HepG2 (cell line): Measurements from ENCODE around the gene AGER. TPM values are rescaled to one million over a fixed set of nuclear protein-coding genes. Genes with fewer than 3 reads are reported as not detected.

Experiments used
- ADNP ChIP-seq: sonication (generic); formaldehyde crosslinking; IDR thresholded peaks from 2 replicates; pipeline ENCODE4 v1.4.0; 2020; ENCODE audit warnings: missing genetic modification reagents
- HMG20B ChIP-seq: conservative IDR thresholded peaks from 2 replicates; pipeline ENCODE4 v1.6.1; 2016; ENCODE audit warnings: missing genetic modification reagents, missing compliant biosample characterization
- XBP1 ChIP-seq: sonication (generic); formaldehyde crosslinking; IDR thresholded peaks from 2 replicates; pipeline ENCODE4 v1.5.0; 2020; ENCODE audit warnings: missing genetic modification reagents
- XRCC5 ChIP-seq: fragments of 200-400 bp; formaldehyde crosslinking; optimal IDR thresholded peaks from 2 replicates; pipeline ENCODE3; 2017; ENCODE audit warnings: mild to moderate bottlenecking, low read length
- ZBTB20 ChIP-seq: sonication (generic); formaldehyde crosslinking; IDR thresholded peaks from 2 replicates; pipeline ENCODE4 v1.8.1; 2023; ENCODE audit warnings: missing genetic modification reagents, low read depth, mild to moderate bottlenecking, borderline replicate concordance
- ZKSCAN8 ChIP-seq: IDR thresholded peaks from 2 replicates; pipeline ENCODE4 v1.6.1; 2016; ENCODE audit warnings: borderline replicate concordance, missing genetic modification reagents, missing compliant biosample characterization
- ZNF235 ChIP-seq: sonication (generic); formaldehyde crosslinking; IDR thresholded peaks from 2 replicates; pipeline ENCODE4 v1.8.1; 2023; ENCODE audit warnings: mild to moderate bottlenecking, missing genetic modification reagents, borderline replicate concordance
- ZNF354B ChIP-seq: sonication (generic); formaldehyde crosslinking; IDR thresholded peaks from 2 replicates; pipeline ENCODE4 v1.8.0; 2022; ENCODE audit warnings: mild to moderate bottlenecking, missing genetic modification reagents
- ZNF44 ChIP-seq: sonication (generic); formaldehyde crosslinking; IDR thresholded peaks from 2 replicates; pipeline ENCODE4 v1.5.1; 2020; ENCODE audit warnings: mild to moderate bottlenecking, missing genetic modification reagents
- ZNF570 ChIP-seq: sonication (generic); formaldehyde crosslinking; IDR thresholded peaks from 2 replicates; pipeline ENCODE4 v1.4.0; 2020; ENCODE audit warnings: mild to moderate bottlenecking, missing genetic modification reagents, borderline replicate concordance
- ZNF766 ChIP-seq: sonication (generic); formaldehyde crosslinking; IDR thresholded peaks from 2 replicates; pipeline ENCODE4 v1.5.0; 2020; ENCODE audit warnings: missing genetic modification reagents, borderline replicate concordance
- polyA plus RNA-seq, 8 experiments: library from polyadenylated mRNA; depleted of rRNA in 3 of 8; stranded (reverse) in 7 of 8; unstranded in 1 of 8; fragments of >200 nt; fragmentation: Illumina TruSeq in 4 of 8; extraction: Trizol in 4 of 8; gene quantifications; 2 replicates each; pipeline versions ENCODE4 v1.2.1 to v1.2.3, GENCODE V29; 2011 to 2016; ENCODE audit warnings: low read depth in 4 of 8, missing spikeins in 1 of 8, mixed read lengths in 1 of 8; ENCODE audit not compliant: insufficient read depth in 1 of 8
- total RNA-seq, 5 experiments: library from RNA; depleted of rRNA; stranded (reverse); fragments of >200 nt; fragmentation: Illumina TruSeq; extraction: Trizol; gene quantifications; 2 replicates each; pipeline ENCODE4 v1.2.3, GENCODE V29; 2016; ENCODE audit warnings: low read depth in 1 of 5
- TF ChIP-seq, protein P1 (sequence below): sonication (generic); formaldehyde crosslinking; IDR thresholded peaks from 2 replicates; pipeline ENCODE4 v1.4.0; 2020; ENCODE audit warnings: missing genetic modification reagents
- TF ChIP-seq, protein P2 (sequence below): sonication (generic); formaldehyde crosslinking; IDR thresholded peaks from 2 replicates; pipeline ENCODE4 v1.5.1; 2020; ENCODE audit warnings: missing genetic modification reagents, mild to moderate bottlenecking, borderline replicate concordance
- TF ChIP-seq, protein P3 (sequence below): IDR thresholded peaks from 2 replicates; pipeline ENCODE4 v1.6.1; 2016
- TF ChIP-seq, protein P4 (sequence below): sonication (generic); formaldehyde crosslinking; IDR thresholded peaks from 2 replicates; pipeline ENCODE4 v1.8.1; 2022; ENCODE audit warnings: mild to moderate bottlenecking, missing genetic modification reagents
- TF ChIP-seq, protein P5 (sequence below): IDR thresholded peaks from 2 replicates; pipeline ENCODE4 v1.6.1; 2016; ENCODE audit warnings: low read depth, control low read depth

AGER gene
- total and polyA plus RNA-seq, 2 of the 13 experiments (the other 11 are each of a cell fraction or from before 2014, with no cell fraction given) = 1.9 to 5.1 TPM

DNA sequence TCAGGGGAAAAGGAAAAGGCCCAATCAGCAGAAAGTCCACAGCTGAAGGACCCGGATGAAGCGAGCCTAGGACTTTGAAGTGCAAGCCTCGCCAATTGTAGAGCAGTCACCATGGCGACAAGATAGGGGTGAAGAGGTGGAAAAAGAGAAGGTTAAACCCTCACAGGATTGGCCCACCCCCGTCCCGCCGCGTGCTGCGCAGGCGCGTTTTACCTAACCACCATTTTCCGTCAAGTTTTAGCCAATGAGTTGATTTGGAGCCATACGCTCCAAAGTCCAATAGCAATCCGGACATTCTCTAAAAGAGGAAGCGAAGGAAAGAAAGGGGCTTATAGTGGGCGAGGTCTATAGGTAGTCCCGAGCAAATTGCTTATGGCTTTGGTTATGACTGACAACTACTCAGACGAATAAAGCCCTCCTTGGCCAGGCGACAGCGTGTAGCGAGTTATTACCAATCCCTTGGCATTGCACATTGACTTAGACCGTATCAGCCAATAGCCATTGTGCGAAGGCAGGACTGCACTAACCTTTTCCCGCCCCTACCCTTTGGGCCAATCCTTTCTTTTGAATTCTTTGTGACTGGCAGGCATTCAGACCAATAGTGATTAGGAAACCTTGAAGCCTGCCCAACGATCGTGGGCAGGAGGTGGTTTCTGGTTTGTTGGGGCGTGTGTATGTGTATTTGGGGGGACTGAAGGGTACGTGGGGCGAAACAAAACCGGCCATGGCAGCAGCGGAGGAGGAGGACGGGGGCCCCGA, 6.1 kb downstream of the AGER start, which contains the start of gene RNF5 (continued):
- TF ChIP-seq ZNF354B = no peak
- no peak for TF ChIP-seq ADNP (CRISPR knock-in tag)
- TF ChIP-seq, protein P1, sequence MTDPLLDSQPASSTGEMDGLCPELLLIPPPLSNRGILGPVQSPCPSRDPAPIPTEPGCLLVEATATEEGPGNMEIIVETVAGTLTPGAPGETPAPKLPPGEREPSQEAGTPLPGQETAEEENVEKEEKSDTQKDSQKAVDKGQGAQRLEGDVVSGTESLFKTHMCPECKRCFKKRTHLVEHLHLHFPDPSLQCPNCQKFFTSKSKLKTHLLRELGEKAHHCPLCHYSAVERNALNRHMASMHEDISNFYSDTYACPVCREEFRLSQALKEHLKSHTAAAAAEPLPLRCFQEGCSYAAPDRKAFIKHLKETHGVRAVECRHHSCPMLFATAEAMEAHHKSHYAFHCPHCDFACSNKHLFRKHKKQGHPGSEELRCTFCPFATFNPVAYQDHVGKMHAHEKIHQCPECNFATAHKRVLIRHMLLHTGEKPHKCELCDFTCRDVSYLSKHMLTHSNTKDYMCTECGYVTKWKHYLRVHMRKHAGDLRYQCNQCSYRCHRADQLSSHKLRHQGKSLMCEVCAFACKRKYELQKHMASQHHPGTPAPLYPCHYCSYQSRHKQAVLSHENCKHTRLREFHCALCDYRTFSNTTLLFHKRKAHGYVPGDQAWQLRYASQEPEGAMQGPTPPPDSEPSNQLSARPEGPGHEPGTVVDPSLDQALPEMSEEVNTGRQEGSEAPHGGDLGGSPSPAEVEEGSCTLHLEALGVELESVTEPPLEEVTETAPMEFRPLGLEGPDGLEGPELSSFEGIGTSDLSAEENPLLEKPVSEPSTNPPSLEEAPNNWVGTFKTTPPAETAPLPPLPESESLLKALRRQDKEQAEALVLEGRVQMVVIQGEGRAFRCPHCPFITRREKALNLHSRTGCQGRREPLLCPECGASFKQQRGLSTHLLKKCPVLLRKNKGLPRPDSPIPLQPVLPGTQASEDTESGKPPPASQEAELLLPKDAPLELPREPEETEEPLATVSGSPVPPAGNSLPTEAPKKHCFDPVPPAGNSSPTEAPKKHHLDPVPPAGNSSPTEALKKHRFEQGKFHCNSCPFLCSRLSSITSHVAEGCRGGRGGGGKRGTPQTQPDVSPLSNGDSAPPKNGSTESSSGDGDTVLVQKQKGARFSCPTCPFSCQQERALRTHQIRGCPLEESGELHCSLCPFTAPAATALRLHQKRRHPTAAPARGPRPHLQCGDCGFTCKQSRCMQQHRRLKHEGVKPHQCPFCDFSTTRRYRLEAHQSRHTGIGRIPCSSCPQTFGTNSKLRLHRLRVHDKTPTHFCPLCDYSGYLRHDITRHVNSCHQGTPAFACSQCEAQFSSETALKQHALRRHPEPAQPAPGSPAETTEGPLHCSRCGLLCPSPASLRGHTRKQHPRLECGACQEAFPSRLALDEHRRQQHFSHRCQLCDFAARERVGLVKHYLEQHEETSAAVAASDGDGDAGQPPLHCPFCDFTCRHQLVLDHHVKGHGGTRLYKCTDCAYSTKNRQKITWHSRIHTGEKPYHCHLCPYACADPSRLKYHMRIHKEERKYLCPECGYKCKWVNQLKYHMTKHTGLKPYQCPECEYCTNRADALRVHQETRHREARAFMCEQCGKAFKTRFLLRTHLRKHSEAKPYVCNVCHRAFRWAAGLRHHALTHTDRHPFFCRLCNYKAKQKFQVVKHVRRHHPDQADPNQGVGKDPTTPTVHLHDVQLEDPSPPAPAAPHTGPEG (CRISPR knock-in tag) = no peak
- TF ChIP-seq HMG20B (CRISPR knock-in tag) = no peak
- no peak for TF ChIP-seq ZNF235 (CRISPR knock-in tag)
- TF ChIP-seq, protein P2, sequence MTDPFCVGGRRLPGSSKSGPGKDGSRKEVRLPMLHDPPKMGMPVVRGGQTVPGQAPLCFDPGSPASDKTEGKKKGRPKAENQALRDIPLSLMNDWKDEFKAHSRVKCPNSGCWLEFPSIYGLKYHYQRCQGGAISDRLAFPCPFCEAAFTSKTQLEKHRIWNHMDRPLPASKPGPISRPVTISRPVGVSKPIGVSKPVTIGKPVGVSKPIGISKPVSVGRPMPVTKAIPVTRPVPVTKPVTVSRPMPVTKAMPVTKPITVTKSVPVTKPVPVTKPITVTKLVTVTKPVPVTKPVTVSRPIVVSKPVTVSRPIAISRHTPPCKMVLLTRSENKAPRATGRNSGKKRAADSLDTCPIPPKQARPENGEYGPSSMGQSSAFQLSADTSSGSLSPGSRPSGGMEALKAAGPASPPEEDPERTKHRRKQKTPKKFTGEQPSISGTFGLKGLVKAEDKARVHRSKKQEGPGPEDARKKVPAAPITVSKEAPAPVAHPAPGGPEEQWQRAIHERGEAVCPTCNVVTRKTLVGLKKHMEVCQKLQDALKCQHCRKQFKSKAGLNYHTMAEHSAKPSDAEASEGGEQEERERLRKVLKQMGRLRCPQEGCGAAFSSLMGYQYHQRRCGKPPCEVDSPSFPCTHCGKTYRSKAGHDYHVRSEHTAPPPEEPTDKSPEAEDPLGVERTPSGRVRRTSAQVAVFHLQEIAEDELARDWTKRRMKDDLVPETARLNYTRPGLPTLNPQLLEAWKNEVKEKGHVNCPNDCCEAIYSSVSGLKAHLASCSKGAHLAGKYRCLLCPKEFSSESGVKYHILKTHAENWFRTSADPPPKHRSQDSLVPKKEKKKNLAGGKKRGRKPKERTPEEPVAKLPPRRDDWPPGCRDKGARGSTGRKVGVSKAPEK = no peak
- no peak for TF ChIP-seq XRCC5
- TF ChIP-seq, protein P3, sequence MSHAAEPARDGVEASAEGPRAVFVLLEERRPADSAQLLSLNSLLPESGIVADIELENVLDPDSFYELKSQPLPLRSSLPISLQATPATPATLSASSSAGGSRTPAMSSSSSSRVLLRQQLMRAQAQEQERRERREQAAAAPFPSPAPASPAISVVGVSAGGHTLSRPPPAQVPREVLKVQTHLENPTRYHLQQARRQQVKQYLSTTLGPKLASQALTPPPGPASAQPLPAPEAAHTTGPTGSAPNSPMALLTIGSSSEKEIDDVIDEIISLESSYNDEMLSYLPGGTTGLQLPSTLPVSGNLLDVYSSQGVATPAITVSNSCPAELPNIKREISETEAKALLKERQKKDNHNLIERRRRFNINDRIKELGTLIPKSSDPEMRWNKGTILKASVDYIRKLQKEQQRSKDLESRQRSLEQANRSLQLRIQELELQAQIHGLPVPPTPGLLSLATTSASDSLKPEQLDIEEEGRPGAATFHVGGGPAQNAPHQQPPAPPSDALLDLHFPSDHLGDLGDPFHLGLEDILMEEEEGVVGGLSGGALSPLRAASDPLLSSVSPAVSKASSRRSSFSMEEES (CRISPR knock-in tag) = no peak
- TF ChIP-seq ZNF570 (CRISPR knock-in tag) = no peak
- TF ChIP-seq ZNF44 (CRISPR knock-in tag) = no peak; the same call in 1 of the 2 replicates
- TF ChIP-seq, protein P4, sequence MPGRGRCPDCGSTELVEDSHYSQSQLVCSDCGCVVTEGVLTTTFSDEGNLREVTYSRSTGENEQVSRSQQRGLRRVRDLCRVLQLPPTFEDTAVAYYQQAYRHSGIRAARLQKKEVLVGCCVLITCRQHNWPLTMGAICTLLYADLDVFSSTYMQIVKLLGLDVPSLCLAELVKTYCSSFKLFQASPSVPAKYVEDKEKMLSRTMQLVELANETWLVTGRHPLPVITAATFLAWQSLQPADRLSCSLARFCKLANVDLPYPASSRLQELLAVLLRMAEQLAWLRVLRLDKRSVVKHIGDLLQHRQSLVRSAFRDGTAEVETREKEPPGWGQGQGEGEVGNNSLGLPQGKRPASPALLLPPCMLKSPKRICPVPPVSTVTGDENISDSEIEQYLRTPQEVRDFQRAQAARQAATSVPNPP (CRISPR knock-in tag) = no peak
- no peak for TF ChIP-seq ZBTB20
- TF ChIP-seq XBP1 (CRISPR knock-in tag) = no peak
- TF ChIP-seq, protein P5, sequence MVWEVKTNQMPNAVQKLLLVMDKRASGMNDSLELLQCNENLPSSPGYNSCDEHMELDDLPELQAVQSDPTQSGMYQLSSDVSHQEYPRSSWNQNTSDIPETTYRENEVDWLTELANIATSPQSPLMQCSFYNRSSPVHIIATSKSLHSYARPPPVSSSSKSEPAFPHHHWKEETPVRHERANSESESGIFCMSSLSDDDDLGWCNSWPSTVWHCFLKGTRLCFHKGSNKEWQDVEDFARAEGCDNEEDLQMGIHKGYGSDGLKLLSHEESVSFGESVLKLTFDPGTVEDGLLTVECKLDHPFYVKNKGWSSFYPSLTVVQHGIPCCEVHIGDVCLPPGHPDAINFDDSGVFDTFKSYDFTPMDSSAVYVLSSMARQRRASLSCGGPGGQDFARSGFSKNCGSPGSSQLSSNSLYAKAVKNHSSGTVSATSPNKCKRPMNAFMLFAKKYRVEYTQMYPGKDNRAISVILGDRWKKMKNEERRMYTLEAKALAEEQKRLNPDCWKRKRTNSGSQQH (CRISPR knock-in tag) = no peak
- TF ChIP-seq ZKSCAN8 (CRISPR knock-in tag) = peak; percentile 14; the same call in 1 of the 2 replicates
- TF ChIP-seq ZNF766 (CRISPR knock-in tag) = 0 out of 2 replicates have a peak, but pooled peaks have one; percentile 80
